Head of caudate nucleus (tissue), 42 donors: ENCODE results near the gene CHERP.
A peak's percentile ranks its signal among the peaks of the same experiment; 100 is the strongest.
"Not testable (repeated sequence)": the region's sequence is repeated elsewhere in the genome, so short reads cannot be mapped to it uniquely, and the experiment has no call there.

ENCODE experiments used
- DNase-seq, 42 donors: peaks; one replicate each; pipeline versions ENCODE4 v3.0.0 to v3.0.0-alpha.2; 2020 to 2021; ENCODE audit warnings: mixed read lengths in 7 of 42
- intact Hi-C: fragments of 100-400 bp; cut with DNase I; formaldehyde crosslinking; loops from one replicate; pipeline ENCODE4 v1.15.0; 2022

The CHERP gene

GRCh38 chr19:16506961-16507360 is 35.3 kb downstream of the CHERP start:
- intact Hi-C loops: no loop called here
- no peak for DNase-seq

DNA sequence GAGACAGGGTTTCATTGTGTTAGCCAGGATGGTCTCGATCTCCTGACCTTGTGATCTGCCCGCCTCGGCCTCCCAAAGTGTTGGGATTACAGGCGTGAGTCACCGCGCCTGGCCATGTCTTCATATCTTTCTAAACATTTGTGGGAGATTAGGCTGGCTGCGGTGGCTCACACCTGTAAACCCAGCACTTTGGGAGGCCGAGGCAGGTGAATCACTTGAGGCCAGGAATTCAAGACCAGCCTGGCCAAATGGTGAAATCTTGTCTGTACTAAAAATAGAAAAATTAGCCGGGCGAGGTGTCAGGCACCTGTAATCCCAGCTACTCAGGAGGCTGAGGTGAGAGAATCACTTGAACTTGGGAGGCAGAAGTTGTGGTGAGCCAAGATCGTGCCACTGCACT is 36.1 kb downstream of the CHERP start:
- DNase-seq, intact Hi-C loops: not testable (repeated sequence)

DNA sequence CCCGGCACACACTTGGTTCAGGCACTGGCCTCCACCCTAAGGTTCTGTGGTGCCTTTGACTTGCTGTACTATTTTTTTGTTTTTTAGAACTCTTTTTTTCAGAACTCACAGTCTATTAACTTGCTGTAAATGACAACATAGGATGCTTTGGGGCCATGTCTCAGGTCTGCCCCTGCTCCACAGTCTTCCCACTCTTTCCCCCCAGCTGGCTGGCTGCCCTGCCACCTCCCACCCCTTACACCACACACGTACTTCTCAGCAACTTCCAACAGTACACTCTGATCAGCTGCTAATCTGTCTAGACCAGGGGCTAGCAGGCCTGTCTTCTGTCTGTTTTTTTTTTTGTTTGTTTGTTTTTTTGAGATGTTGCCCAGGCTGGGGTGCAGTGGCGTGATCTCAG is 38.0 kb downstream of the CHERP start:
- intact Hi-C loops: no loop called here
- no peak for DNase-seq

DNA sequence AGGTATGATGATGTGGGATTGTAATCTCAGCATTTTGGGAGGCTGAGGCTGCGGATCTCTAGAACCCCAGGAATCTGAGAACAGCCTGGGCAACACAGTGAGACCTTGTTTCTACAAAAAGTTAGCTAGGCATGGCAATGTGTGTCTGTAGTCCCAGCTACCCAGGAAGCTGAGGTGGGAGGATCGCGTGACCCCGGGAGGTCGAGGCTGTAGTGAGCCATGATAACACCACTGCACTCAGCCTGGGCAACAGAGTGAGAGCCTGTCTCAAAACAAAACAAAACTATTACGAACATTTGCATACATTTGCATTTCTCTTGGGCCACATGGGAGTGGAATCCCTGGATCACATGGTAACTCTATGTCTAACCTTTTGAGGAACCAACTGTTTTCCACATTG is 44.4 kb downstream of the CHERP start:
- intact Hi-C loops: loop anchor here (2.0 kb wide), 1 partner anchor 75 kb away; the partner anchor contains the start of gene SLC35E1

DNA sequence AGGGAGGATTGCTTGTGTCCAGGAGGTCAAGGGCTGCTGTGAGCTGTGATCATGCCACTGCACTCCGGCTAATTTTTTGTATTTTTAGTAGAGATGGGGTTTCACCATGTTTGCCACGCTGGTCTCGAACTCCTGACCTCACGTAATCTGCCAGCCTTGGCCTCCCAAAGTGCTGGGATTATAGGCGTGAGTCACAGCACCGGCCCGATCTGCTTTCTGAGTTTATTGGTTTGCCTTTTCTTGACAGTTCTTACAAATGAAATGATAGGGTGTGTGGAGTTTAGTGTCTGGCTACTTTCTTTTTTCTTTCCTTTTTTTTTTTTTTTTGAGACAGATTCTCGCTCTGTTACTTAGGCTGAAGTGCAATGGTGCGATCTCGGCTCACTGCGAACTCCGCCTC is 45.2 kb downstream of the CHERP start:
- DNase-seq: no peak
- intact Hi-C loops: loop anchor here (2.0 kb wide), 1 partner anchor 76 kb away; the partner anchor contains the start of gene SLC35E1

More for the DNA sequence above, 44.4 kb downstream of the CHERP start:
- no peak for DNase-seq

DNA sequence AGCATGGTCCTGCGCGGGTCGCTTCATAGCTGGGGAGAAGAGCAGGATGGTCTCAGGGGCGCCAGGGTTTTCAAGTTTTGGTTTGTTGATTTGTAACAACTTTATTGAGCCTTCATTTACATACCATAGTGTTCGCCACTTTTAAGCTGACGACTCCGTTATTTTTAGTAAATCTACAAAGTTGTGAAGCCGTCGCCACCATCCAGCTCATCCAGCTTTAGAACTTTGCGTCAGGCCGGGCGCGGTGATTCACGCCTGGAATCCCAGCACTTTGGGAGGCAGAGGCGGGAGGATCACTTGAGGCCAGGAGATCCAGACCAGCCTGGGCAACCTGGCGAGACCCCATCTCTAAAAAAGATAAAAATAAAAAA is 45.6 kb downstream of the CHERP start:
- intact Hi-C loops: loop anchor here (2.0 kb wide), 1 partner anchor 76 kb away; the partner anchor contains the start of gene SLC35E1
- DNase-seq: peak in 39 of 42 donors; percentile 18 to 79 (median 42)

- intact Hi-C loops: loop anchor here (2.0 kb wide), 1 partner anchor 77 kb away; the partner anchor contains the start of gene SLC35E1
- DNase-seq: peak; percentile 97 to 100 (median 99)
Observed at GRCh38 chr19:16495982-16496612, 46.1 kb downstream of the CHERP start, which contains the start of the genes C19orf44 and CALR3. Gene C19orf44 (plus strand): TSS chr19:16496394. CDS start chr19:16500793, 4,399 bp downstream. Gene CALR3 (minus strand): TSS chr19:16496167. CDS start chr19:16496129, 38 bp downstream.

DNA sequence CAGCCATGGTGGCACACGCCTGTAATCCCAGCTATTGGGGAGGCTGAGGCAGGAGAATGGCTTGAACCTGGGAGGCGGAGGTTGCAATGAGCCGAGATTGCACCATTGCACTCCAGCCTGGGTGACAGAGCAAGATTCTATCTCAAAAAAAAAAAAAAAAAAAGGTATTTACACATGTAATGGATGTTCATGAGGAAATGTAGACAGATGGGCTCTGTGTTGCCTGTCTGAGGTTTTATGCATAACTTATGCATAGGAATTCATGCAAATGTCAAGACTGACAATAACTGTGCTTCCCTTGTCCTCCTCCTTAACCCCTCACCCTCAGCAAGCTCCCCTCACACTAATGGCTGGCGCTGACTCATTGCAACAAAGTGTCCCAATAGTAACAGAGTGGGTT is 55.8 kb downstream of the CHERP start:
- DNase-seq, intact Hi-C loops: not testable (repeated sequence)

DNA sequence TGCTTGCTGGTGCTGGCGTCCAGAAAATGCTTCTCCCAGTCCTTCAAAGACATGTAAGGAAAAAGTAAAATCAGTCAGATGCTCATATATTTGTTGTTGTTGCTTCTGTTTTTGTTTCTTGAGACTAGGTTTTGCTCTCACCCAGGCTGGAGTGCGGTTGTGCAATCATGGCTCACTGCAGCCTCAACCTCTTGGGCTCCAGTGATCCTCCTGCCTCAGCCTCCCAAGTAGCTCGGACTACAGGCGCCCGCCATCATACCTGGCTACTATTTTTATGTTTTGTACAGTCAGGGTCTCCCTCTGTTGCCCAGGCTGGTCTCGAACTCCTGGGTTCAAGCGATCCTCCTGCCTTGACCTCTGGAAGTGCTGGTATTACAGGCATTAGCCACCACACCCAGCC is 59.5 kb downstream of the CHERP start:
- intact Hi-C loops: no loop called here
- DNase-seq: no peak

- no peak for DNase-seq
- intact Hi-C loops: no loop called here
Observed at GRCh38 chr19:16477311-16477710, 64.9 kb downstream of the CHERP start.

DNA sequence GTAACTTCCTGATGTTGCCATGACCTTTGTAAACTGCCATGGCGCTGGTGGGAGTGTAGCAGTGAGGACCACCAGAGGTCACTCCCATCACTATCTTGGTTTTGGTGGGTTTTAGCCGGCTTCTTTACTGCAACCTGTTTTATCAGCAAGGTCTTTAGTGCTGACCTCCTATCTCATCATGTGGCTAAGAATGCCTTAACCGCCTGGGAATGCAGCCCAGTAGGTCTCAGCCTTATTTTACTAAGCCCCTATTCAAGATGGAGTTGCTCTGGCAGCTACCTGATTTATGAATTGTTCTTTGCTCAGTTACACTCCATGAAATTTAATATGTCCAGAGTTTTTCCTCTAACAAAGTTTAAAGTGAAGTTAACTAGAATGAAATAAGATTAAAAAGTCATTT is 65.8 kb downstream of the CHERP start:
- intact Hi-C loops: no loop called here
- DNase-seq: no peak

DNA sequence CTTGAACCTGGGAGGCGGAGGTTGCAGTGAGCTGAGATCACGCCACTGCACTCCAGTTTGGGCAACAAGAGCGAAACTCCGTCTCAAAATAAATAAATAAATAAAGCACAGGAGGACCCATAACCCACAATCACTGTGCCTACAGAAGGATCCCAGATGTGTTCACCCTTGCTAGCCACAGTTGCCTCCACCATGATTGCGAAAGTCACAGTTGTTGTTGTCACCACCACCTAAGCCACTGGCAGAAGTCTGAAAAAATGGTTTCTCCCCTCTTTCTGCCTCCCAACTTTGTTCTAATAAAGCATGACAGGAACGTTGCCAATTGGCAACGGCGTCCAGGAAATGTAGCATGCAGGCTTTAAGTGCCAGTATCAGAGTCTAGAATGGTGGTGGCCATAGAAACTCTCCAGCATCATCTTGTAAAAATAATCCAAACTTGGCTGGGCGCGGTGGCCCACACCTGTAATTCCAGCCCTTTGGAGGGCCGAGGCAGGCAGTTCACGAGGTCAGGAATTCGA is 68.3 kb downstream of the CHERP start:
- DNase-seq: no peak
- intact Hi-C loops: loop anchor here (5.0 kb wide), 1 partner anchor 68 kb away; the partner anchor contains the start of gene CHERP

- no peak for DNase-seq
- intact Hi-C loops: loop anchor here (5.0 kb wide), 1 partner anchor 69 kb away; the partner anchor contains the start of gene CHERP
Observed at GRCh38 chr19:16472992-16473391, 69.2 kb downstream of the CHERP start.

GRCh38 chr19:16472559-16472899 is 69.7 kb downstream of the CHERP start:
- intact Hi-C loops: loop anchor here (5.0 kb wide), 1 partner anchor 70 kb away; the partner anchor contains the start of gene CHERP
- not testable (repeated sequence) for DNase-seq

GRCh38 chr19:16470911-16471811 is 71.1 kb downstream of the CHERP start:
- intact Hi-C loops: loop anchor here (5.0 kb wide), 1 partner anchor 71 kb away; the partner anchor contains the start of gene CHERP
- peak in 29 of 42 donors; percentile 10 to 59 (median 34) for DNase-seq

- intact Hi-C loops: loop anchor here (5.0 kb wide), 1 partner anchor 72 kb away; the partner anchor contains the start of gene CHERP
- DNase-seq: no peak
Observed at GRCh38 chr19:16470541-16470910, 71.7 kb downstream of the CHERP start.
